Activated T-helper 2 cell treated with anti-CD3 and anti-CD28 coated beads, Interferon-gamma antibody, Interleukin-2, Interleukin-4, amounts not matched to agents 10 μg/mL and 5 μg/mL and 100 μg/mL, durations not matched to agents 14 hours and 24 hours and 36 hours (primary cell): ENCODE data around the gene NAT9. TPM values are rescaled to one million over a fixed set of nuclear protein-coding genes. Genes with fewer than 3 reads are reported as not detected.

Experiments
- DNase-seq: peaks from one replicate; pipeline ENCODE4 v3.0.0; 2021; ENCODE audit warnings: low spot score
- H3K27ac Mint-ChIP-seq: one replicate; pipeline ENCODE4 v1.8.0; 2021; ENCODE audit warnings: mixed read lengths
- H3K27me3 Mint-ChIP-seq: one replicate; pipeline ENCODE4 v1.8.0; 2021; ENCODE audit warnings: low read depth, mixed read lengths
- H3K36me3 Mint-ChIP-seq: one replicate; pipeline ENCODE4 v1.8.0; 2021; ENCODE audit warnings: low read depth, mixed read lengths
- H3K4me1 Mint-ChIP-seq: one replicate; pipeline ENCODE4 v1.8.0; 2021; ENCODE audit warnings: low read depth, mixed read lengths
- H3K4me3 Mint-ChIP-seq: one replicate; pipeline ENCODE4 v1.8.0; 2021; ENCODE audit warnings: low read depth, mild to moderate bottlenecking, moderate library complexity, mixed read lengths
- H3K9me3 Mint-ChIP-seq: one replicate; pipeline ENCODE4 v1.8.0; 2021; ENCODE audit warnings: mixed read lengths
- intact Hi-C: fragments of 100-400 bp; cut with micrococcal nuclease; formaldehyde crosslinking; loops from one replicate; pipeline ENCODE4 v1.15.1; 2023
- total RNA-seq: library from RNA; stranded (reverse); gene quantifications from 2 replicates; pipeline ENCODE4 v1.2.3, GENCODE V29; 2022

The NAT9 gene
- total RNA-seq, 1 donor from 2014 or later: 55.3 TPM

GRCh38 chr17:74812109-74813009 is 36.2 kb upstream of the NAT9 start:
- H3K4me1 Mint-ChIP-seq: peaks cover 9% of the 10 kb centered on the region
- H3K9me3 Mint-ChIP-seq: no peaks in the 10 kb centered on the region
- H3K27me3 Mint-ChIP-seq: no peaks in the 10 kb centered on the region
- DNase-seq: no peak
- no peak overlapping the region for H3K27ac Mint-ChIP-seq
- intact Hi-C loops: no loop called here
- no peak overlapping the region for H3K4me3 Mint-ChIP-seq
- peaks cover 12% of the 10 kb centered on the region for H3K36me3 Mint-ChIP-seq

- Mint-ChIP-seq H3K4me3 (no peak overlapping the region), H3K36me3 (peaks cover 12% of the 10 kb centered on the region), H3K9me3 (no peaks in the 10 kb centered on the region), H3K4me1 (peaks cover 8% of the 10 kb centered on the region), H3K27me3 (no peaks in the 10 kb centered on the region), H3K27ac (no peak overlapping the region)
- intact Hi-C loops: no loop called here
- no peak for DNase-seq
These were observed 34.7 kb upstream of the NAT9 start for GRCh38 chr17:74810699-74811485.

- Mint-ChIP-seq H3K4me3 (no peak overlapping the region), H3K27me3 (no peaks in the 10 kb centered on the region), H3K4me1 (no peaks in the 10 kb centered on the region), H3K27ac (no peak overlapping the region), H3K36me3 (peaks cover 3% of the 10 kb centered on the region), H3K9me3 (no peaks in the 10 kb centered on the region)
- intact Hi-C loops: no loop called here
- DNase-seq: no peak
These were observed 32.7 kb upstream of the NAT9 start for GRCh38 chr17:74808714-74809430.

- Mint-ChIP-seq H3K4me1 (no peaks in the 10 kb centered on the region), H3K27ac (no peak overlapping the region), H3K9me3 (no peaks in the 10 kb centered on the region), H3K27me3 (no peaks in the 10 kb centered on the region), H3K4me3 (no peak overlapping the region), H3K36me3 (peaks cover 4% of the 10 kb centered on the region)
- DNase-seq: no peak
- intact Hi-C loops: no loop called here
These were observed 31.8 kb upstream of the NAT9 start for GRCh38 chr17:74807925-74808324.

- intact Hi-C loops: no loop called here
- Mint-ChIP-seq H3K36me3 (peaks cover 4% of the 10 kb centered on the region), H3K27ac (no peak overlapping the region), H3K27me3 (no peaks in the 10 kb centered on the region), H3K4me3 (no peak overlapping the region), H3K9me3 (no peaks in the 10 kb centered on the region), H3K4me1 (no peaks in the 10 kb centered on the region)
- no peak for DNase-seq
These were observed 31.3 kb upstream of the NAT9 start for GRCh38 chr17:74807441-74807840.

GRCh38 chr17:74806334-74806733 is 30.2 kb upstream of the NAT9 start:
- intact Hi-C loops: no loop called here
- Mint-ChIP-seq H3K36me3 (peaks cover 4% of the 10 kb centered on the region), H3K9me3 (no peaks in the 10 kb centered on the region)

GRCh38 chr17:74805591-74805991 is 29.4 kb upstream of the NAT9 start:
- Mint-ChIP-seq H3K27me3 (no peaks in the 10 kb centered on the region), H3K4me3 (no peak overlapping the region), H3K9me3 (no peaks in the 10 kb centered on the region), H3K27ac (no peak overlapping the region), H3K36me3 (peaks cover 5% of the 10 kb centered on the region), H3K4me1 (no peaks in the 10 kb centered on the region)
- intact Hi-C loops: no loop called here
- DNase-seq: no peak

More at GRCh38 chr17:74806334-74806733, 30.2 kb upstream of the NAT9 start:
- no peak overlapping the region for H3K4me3 Mint-ChIP-seq
- no peaks in the 10 kb centered on the region for H3K4me1 Mint-ChIP-seq
- H3K27me3 Mint-ChIP-seq: no peaks in the 10 kb centered on the region
- H3K27ac Mint-ChIP-seq: no peak overlapping the region
- DNase-seq: no peak

GRCh38 chr17:74804683-74805082 is 28.5 kb upstream of the NAT9 start:
- DNase-seq: no peak
- H3K4me1 Mint-ChIP-seq: no peaks in the 10 kb centered on the region
- no peak overlapping the region for H3K27ac Mint-ChIP-seq
- no peaks in the 10 kb centered on the region for H3K27me3 Mint-ChIP-seq
- H3K4me3 Mint-ChIP-seq: no peak overlapping the region
- peaks cover 14% of the 10 kb centered on the region for H3K36me3 Mint-ChIP-seq
- H3K9me3 Mint-ChIP-seq: no peaks in the 10 kb centered on the region
- intact Hi-C loops: no loop called here

- DNase-seq: no peak
- no peaks in the 10 kb centered on the region for H3K4me1 Mint-ChIP-seq
- H3K4me3 Mint-ChIP-seq: no peak overlapping the region
- H3K27ac Mint-ChIP-seq: no peak overlapping the region
- H3K27me3 Mint-ChIP-seq: no peaks in the 10 kb centered on the region
- no peaks in the 10 kb centered on the region for H3K9me3 Mint-ChIP-seq
- intact Hi-C loops: no loop called here
- H3K36me3 Mint-ChIP-seq: peaks cover 16% of the 10 kb centered on the region
These were observed 27.8 kb upstream of the NAT9 start for GRCh38 chr17:74803971-74804370.

- Mint-ChIP-seq H3K36me3 (peaks cover 19% of the 10 kb centered on the region), H3K4me1 (no peaks in the 10 kb centered on the region), H3K27me3 (no peaks in the 10 kb centered on the region), H3K4me3 (no peak overlapping the region), H3K27ac (no peak overlapping the region), H3K9me3 (no peaks in the 10 kb centered on the region)
- no peak for DNase-seq
- intact Hi-C loops: no loop called here
These were observed 27.3 kb upstream of the NAT9 start for GRCh38 chr17:74803388-74803930.

GRCh38 chr17:74801896-74802295 is 25.8 kb upstream of the NAT9 start:
- Mint-ChIP-seq H3K4me1 (peaks cover 2% of the 10 kb centered on the region), H3K9me3 (no peaks in the 10 kb centered on the region), H3K4me3 (no peak overlapping the region), H3K36me3 (peaks cover 19% of the 10 kb centered on the region), H3K27me3 (no peaks in the 10 kb centered on the region), H3K27ac (no peak overlapping the region)
- DNase-seq: no peak
- intact Hi-C loops: no loop called here

- no peak for DNase-seq
- Mint-ChIP-seq H3K27me3 (no peaks in the 10 kb centered on the region), H3K36me3 (peaks cover 28% of the 10 kb centered on the region), H3K27ac (no peak overlapping the region), H3K4me3 (no peak overlapping the region), H3K9me3 (no peaks in the 10 kb centered on the region), H3K4me1 (peaks cover 2% of the 10 kb centered on the region)
- intact Hi-C loops: no loop called here
These were observed 24.4 kb upstream of the NAT9 start for GRCh38 chr17:74800531-74800930.
